NAMALWA (cell line): Measurements from ENCODE around the gene CAPNS1.
"Not testable (repeated sequence)": the region's sequence is repeated elsewhere in the genome, so short reads cannot be mapped to it uniquely, and the experiment has no call there.

Experiments used
- DNase-seq: peaks from one replicate; pipeline ENCODE4 v3.0.0-alpha.2; 2015; ENCODE audit warnings: low spot score

Gene CAPNS1

GRCh38 chr19:36114721-36115452 is 25.0 kb upstream of the CAPNS1 start, which contains the start of gene POLR2I:
TSS of gene POLR2I (minus strand) at chr19:36114875. CDS start at chr19:36114856, 19 bp downstream.
- DNase-seq: peak; percentile 100

- peak; percentile 53 for DNase-seq
Measured at GRCh38 chr19:36115453-36116343, 24.2 kb upstream of the CAPNS1 start, which contains the start of gene TBCB. TSS of gene TBCB (plus strand) at chr19:36115468. CDS start at chr19:36115561, 93 bp downstream.

GRCh38 chr19:36116344-36116637 is 23.6 kb upstream of the CAPNS1 start:
- DNase-seq: no peak

- DNase-seq: no peak
Measured at GRCh38 chr19:36120092-36120983, 19.5 kb upstream of the CAPNS1 start.

- no peak for DNase-seq
Measured at GRCh38 chr19:36120984-36121358, 18.9 kb upstream of the CAPNS1 start.

GRCh38 chr19:36121486-36122124 is 18.3 kb upstream of the CAPNS1 start:
- DNase-seq: no peak

GRCh38 chr19:36125557-36125956 is 14.3 kb upstream of the CAPNS1 start:
- DNase-seq: no peak

GRCh38 chr19:36128392-36128736 is 11.5 kb upstream of the CAPNS1 start:
- no peak for DNase-seq

GRCh38 chr19:36131221-36131620 is 8.6 kb upstream of the CAPNS1 start:
- DNase-seq: not testable (repeated sequence)

- not testable (repeated sequence) for DNase-seq
Measured at GRCh38 chr19:36134867-36135266, 5.0 kb upstream of the CAPNS1 start.

GRCh38 chr19:36136964-36137686 is 2.7 kb upstream of the CAPNS1 start:
- no peak for DNase-seq

GRCh38 chr19:36139120-36139472 is 770 bp upstream of the CAPNS1 start:
- no peak for DNase-seq

- peak; percentile 86 for DNase-seq
Measured at GRCh38 chr19:36140304-36141038, 605 bp downstream of the CAPNS1 start.

GRCh38 chr19:36141039-36141927 is 1.4 kb downstream of the CAPNS1 start:
- peak; percentile 91 for DNase-seq

GRCh38 chr19:36142046-36142445 is 2.2 kb downstream of the CAPNS1 start:
- DNase-seq: no peak

- DNase-seq: no peak
Measured at GRCh38 chr19:36142496-36142895, 2.6 kb downstream of the CAPNS1 start.

GRCh38 chr19:36144624-36145023 is 4.8 kb downstream of the CAPNS1 start:
- no peak for DNase-seq

- no peak for DNase-seq
Measured at GRCh38 chr19:36149673-36150406, 10.0 kb downstream of the CAPNS1 start.

GRCh38 chr19:36150586-36150985 is 10.7 kb downstream of the CAPNS1 start:
- no peak for DNase-seq
